LNCAP (cell line): ENCODE data around the gene PFN2.

Experiments
- TF ChIP-seq, protein P1 (sequence below): fragments of 450-650 bp; IDR thresholded peaks from 2 replicates; pipeline ENCODE4 v1.5.1; 2017; ENCODE audit warnings: mild to moderate bottlenecking

Gene PFN2

DNA sequence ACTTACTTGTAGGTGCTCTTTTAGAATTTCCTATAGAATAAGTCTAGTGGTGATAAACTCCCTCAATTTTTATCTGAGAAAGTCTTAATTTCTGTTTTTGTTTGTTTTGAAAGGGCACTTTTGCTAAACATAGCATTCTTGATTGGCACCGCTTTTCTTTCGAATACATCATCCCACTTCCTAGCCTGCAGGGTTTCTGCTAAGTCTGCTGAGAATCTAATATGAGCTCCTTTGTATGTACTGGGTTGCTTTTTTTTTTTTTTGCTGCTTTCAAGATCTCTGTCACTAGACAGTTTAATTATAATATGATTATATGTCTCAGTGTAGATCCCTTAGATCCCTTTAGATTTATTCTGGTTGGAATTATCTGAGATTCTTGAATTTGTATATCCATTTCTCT, 21.5 kb downstream of the PFN2 start:
- TF ChIP-seq, protein P1, sequence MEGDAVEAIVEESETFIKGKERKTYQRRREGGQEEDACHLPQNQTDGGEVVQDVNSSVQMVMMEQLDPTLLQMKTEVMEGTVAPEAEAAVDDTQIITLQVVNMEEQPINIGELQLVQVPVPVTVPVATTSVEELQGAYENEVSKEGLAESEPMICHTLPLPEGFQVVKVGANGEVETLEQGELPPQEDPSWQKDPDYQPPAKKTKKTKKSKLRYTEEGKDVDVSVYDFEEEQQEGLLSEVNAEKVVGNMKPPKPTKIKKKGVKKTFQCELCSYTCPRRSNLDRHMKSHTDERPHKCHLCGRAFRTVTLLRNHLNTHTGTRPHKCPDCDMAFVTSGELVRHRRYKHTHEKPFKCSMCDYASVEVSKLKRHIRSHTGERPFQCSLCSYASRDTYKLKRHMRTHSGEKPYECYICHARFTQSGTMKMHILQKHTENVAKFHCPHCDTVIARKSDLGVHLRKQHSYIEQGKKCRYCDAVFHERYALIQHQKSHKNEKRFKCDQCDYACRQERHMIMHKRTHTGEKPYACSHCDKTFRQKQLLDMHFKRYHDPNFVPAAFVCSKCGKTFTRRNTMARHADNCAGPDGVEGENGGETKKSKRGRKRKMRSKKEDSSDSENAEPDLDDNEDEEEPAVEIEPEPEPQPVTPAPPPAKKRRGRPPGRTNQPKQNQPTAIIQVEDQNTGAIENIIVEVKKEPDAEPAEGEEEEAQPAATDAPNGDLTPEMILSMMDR = no peak

- TF ChIP-seq, protein P1 = no peak
Measured at GRCh38 chr3:149947231-149947630, 23.5 kb downstream of the PFN2 start.

- TF ChIP-seq, protein P1 = no peak
Measured at GRCh38 chr3:149942409-149942808, 28.3 kb downstream of the PFN2 start.

DNA sequence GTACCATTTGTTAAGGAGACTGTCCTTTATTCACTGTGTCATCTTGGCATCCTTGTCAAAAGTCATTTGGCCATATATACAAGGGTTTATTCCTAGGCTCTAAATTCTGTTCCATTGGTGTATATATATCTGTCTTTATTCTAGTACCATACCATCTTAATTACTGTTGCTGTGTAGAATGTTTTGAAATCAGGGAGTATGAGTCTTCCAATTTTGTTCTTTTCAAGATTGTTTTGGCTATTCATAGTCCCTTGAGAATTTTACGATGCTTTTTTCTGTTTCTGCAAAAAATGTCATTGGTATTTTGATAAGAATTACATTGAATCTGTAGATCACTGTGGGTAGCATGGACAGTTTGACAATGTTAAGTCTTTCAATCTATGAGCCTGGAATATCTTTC, 28.7 kb downstream of the PFN2 start:
- TF ChIP-seq, protein P1 = no peak

- TF ChIP-seq, protein P1 = no peak
Measured at GRCh38 chr3:149941186-149941585, 29.5 kb downstream of the PFN2 start.

DNA sequence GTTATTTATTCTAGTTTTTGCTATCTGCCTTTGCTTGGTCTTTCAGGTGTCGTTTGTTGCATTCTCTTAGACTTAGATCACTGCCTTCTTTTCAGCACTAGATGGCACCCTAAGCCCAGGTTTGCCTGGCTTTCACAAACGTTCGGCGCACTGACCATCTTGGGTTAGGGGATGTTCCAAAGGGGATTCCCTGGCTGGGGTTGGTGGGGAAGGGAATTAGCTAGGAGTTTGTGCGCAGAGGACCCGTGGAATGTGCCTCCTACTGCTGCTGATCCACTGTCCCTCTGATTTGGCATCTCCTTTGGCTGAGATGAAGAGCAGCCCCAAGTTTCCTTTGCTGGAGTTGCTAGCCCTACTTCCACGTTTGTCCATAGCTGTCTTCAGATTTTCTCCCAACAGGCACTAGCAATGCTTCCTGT, 33.9 kb downstream of the PFN2 start:
- TF ChIP-seq, protein P1 = peak; percentile 88

DNA sequence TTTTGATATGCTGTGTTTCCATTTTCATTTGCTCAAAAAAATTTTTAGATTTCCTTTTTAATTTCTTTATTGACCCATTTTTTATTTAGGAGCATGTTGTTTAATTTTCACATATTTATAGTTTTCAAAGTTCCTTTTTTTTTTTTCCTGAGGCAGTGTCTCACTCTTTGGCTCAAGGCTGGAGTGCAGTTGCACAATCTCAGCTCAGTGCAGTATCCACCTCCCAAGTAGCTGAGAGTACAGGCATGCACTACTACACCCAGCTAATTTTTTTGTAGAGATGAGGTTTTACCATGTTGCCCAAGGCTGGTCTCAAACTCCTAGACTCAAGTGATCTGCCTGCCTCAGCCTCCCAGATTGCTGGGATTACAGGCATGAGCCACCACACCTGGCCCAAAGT, 36.2 kb downstream of the PFN2 start:
- TF ChIP-seq, protein P1 = no peak

GRCh38 chr3:149933858-149934257, 36.8 kb downstream of the PFN2 start:
- TF ChIP-seq, protein P1 = no peak
